Ascending aorta (tissue), 2 donors: Measurements from ENCODE around the gene GRK2. TPM values are rescaled to one million over a fixed set of nuclear protein-coding genes. Genes with fewer than 3 reads are reported as not detected.

ENCODE experiments used
- DNase-seq, 2 donors: peaks; one replicate each; pipeline ENCODE4 v3.0.0-alpha.2; 2019; ENCODE audit warnings: low spot score in 2 of 2
- H3K27ac ChIP-seq, 2 donors: fragments of 200-600 bp; sonication (generic); one replicate each; pipeline ENCODE4 v1.5.1; 2016 to 2017; ENCODE audit warnings: mild to moderate bottlenecking in 1 of 2
- H3K27me3 ChIP-seq: fragments of 200-600 bp; sonication (generic); one replicate; pipeline ENCODE4 v1.5.1; 2017
- H3K36me3 ChIP-seq, 2 donors: fragments of 200-600 bp; sonication (generic); one replicate each; pipeline ENCODE4 v1.5.1; 2016
- H3K4me1 ChIP-seq, 2 donors: fragments of 200-600 bp; sonication (generic); one replicate each; pipeline ENCODE4 v1.5.1; 2016 to 2017; ENCODE audit warnings: mild to moderate bottlenecking in 1 of 2
- H3K4me3 ChIP-seq, 2 donors: fragments of 200-600 bp; sonication (generic); one replicate each; pipeline ENCODE4 v1.5.1; 2016 to 2017; ENCODE audit warnings: mild to moderate bottlenecking in 1 of 2
- H3K9me3 ChIP-seq, 2 donors: fragments of 200-600 bp; sonication (generic); one replicate each; pipeline ENCODE4 v1.5.1; 2016
- CTCF ChIP-seq, 3 experiments: fragments of 200-600 bp in 2 of 3; fragments of 450-650 bp in 1 of 3; sonication (generic) in 2 of 3; IDR thresholded peaks; one replicate each; pipeline ENCODE4 v1.5.1; 2016 to 2019; ENCODE audit warnings: antibody characterized with exemption in 3 of 3, mild to moderate bottlenecking in 1 of 3, moderate library complexity in 1 of 3
- intact Hi-C: fragments of 100-400 bp; cut with DNase I; formaldehyde crosslinking; loops from one replicate; pipeline ENCODE4 v1.15.1; 2023
- total RNA-seq: library from RNA; depleted of rRNA; stranded (reverse); fragments of >200 nt; gene quantifications from one replicate; pipeline ENCODE4 v1.1.0, GENCODE V29; 2016

Gene GRK2
- total RNA-seq, 1 donor from 2014 or later, result 65.3 TPM

- intact Hi-C loops, result no loop called here
- Histone ChIP-seq H3K9me3 (no peaks in the 10 kb centered on the region), H3K27ac (peak overlapping the region; percentile 28 to 41), H3K36me3 (peaks cover 64 to 69% of the 10 kb centered on the region in 2 donors), H3K27me3 (no peaks in the 10 kb centered on the region), H3K4me3 (no peak overlapping the region), H3K4me1 (peaks cover 18 to 25% of the 10 kb centered on the region in 2 donors)
- no peak for DNase-seq
- TF ChIP-seq CTCF (IDR thresholded peaks at IDR 0.05), result no peak
These were observed 14.1 kb downstream of the GRK2 start for GRCh38 chr11:67280341-67280787.

GRCh38 chr11:67280788-67281551 lies 14.7 kb downstream of the GRK2 start:
- H3K27me3 ChIP-seq, result no peaks in the 10 kb centered on the region
- DNase-seq, result no peak
- intact Hi-C loops, result no loop called here
- no peak overlapping the region for H3K4me3 ChIP-seq
- peak overlapping the region; percentile 28 to 41 for H3K27ac ChIP-seq
- H3K9me3 ChIP-seq, result no peaks in the 10 kb centered on the region
- peaks cover 70 to 75% of the 10 kb centered on the region in 2 donors for H3K36me3 ChIP-seq
- no peak for TF ChIP-seq CTCF (IDR thresholded peaks at IDR 0.05)
- H3K4me1 ChIP-seq, result peaks cover 18 to 19% of the 10 kb centered on the region in 2 donors

- Histone ChIP-seq H3K4me1 (peaks cover 14 to 16% of the 10 kb centered on the region in 2 donors), H3K27ac (peak overlapping the region in 1 of 2 donors; percentile 41), H3K4me3 (no peak overlapping the region), H3K27me3 (no peaks in the 10 kb centered on the region), H3K9me3 (no peaks in the 10 kb centered on the region), H3K36me3 (peaks cover 71 to 80% of the 10 kb centered on the region in 2 donors)
- intact Hi-C loops, result no loop called here
- TF ChIP-seq CTCF (IDR thresholded peaks at IDR 0.05), result no peak
- DNase-seq, result no peak
These were observed 15.4 kb downstream of the GRK2 start for GRCh38 chr11:67281552-67282150.

- H3K36me3 ChIP-seq, result peaks cover 71 to 84% of the 10 kb centered on the region in 2 donors
- no peaks in the 10 kb centered on the region for H3K9me3 ChIP-seq
- H3K27me3 ChIP-seq, result no peaks in the 10 kb centered on the region
- H3K27ac ChIP-seq, result peak overlapping the region; percentile 23 to 42
- no peak overlapping the region for H3K4me3 ChIP-seq
- TF ChIP-seq CTCF (IDR thresholded peaks at IDR 0.05), result no peak
- intact Hi-C loops, result no loop called here
- H3K4me1 ChIP-seq, result peaks cover 7 to 12% of the 10 kb centered on the region in 2 donors
- no peak for DNase-seq
These were observed 16.0 kb downstream of the GRK2 start for GRCh38 chr11:67282155-67282875.

GRCh38 chr11:67282876-67283371 lies 16.7 kb downstream of the GRK2 start:
- H3K27ac ChIP-seq, result peak overlapping the region; percentile 23 to 42
- peaks cover 8 to 13% of the 10 kb centered on the region in 2 donors for H3K4me1 ChIP-seq
- peaks cover 71 to 84% of the 10 kb centered on the region in 2 donors for H3K36me3 ChIP-seq
- TF ChIP-seq CTCF (IDR thresholded peaks at IDR 0.05), result no peak
- intact Hi-C loops, result no loop called here
- H3K4me3 ChIP-seq, result no peak overlapping the region
- H3K27me3 ChIP-seq, result no peaks in the 10 kb centered on the region
- no peak for DNase-seq
- H3K9me3 ChIP-seq, result no peaks in the 10 kb centered on the region
